NCI-H2029 (cell line): ENCODE measurements around the gene SLCO2B1.

Experiments used
- DNase-seq: peaks from one replicate; lab custom pipeline; 2025; lab: John Stamatoyannopoulos, UW

Gene SLCO2B1

DNA sequence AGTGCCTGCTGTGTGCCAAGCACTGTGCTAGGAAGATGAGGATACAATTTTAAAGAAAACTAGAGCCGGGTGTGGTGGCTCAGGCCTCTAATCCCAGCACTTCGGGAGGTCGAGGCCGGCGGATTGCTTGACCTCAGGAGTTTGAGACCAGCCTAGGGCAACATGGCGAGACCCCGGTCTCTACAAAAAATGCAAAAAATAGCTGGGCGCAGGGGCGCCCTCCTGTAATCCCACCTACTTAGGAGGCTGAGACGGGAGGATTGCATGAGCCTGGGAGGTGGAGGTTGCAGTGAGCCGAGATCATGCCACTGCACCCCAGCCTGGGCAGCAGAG is 98.0 kb downstream of the SLCO2B1 start:
- DNase-seq: no peak

DNA sequence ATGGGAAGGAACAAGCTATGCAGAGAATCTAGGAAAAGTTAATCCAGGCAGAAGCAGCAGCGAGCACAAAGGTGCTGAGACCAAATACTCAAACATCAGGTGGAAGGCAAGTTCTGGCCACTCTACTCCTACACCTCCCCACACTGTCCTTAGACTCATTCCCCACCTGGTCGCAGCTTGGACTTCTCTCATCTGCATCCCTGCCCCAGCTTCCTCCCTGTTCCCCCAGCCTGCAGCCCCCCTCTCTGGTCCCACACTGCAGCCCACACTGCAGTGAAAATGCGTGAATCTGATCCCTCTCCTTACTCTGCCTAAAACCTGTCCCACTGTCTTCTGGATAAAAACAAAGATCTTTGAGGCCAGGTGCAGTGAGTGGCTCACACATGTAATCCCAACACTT is 98.8 kb downstream of the SLCO2B1 start:
- DNase-seq: no peak

DNA sequence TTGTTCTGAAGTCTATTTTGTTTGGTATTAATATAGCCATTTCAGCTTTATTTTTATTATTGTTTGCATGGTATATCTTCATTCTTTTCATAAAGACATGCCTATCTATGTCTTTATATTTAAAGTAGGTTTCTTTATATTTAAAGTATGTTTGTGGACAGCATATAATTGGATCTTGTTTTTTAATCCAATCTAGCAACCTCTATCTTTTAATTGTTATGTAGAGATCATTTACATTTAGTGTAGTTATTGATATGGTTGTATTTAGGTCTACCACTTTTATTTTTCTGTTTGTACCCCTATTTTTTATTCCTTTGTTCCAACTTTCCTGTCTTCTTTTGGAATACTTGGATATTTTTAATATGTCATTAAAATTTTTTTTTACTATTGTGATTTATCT is 103.4 kb downstream of the SLCO2B1 start:
- DNase-seq: no peak
